Measurements from ENCODE around the gene CCDC50.

The CCDC50 gene

GRCh38 chr3:191301782-191302411 is 27.3 kb upstream of the CCDC50 start:
- TF ChIP-seq CTCF (conservative IDR thresholded peaks at IDR 0.05; ENCODE audit: low read depth, low read length) = no peak
- DNase-seq (ENCODE audit: low read depth) = no peak

GRCh38 chr3:191302451-191302850 is 26.7 kb upstream of the CCDC50 start:
- no peak overlapping the region for H3K4me3 ChIP-seq (ENCODE audit: low read depth, low read length)
- no peak for DNase-seq (ENCODE audit: low read depth)
- TF ChIP-seq CTCF (conservative IDR thresholded peaks at IDR 0.05; ENCODE audit: low read depth, low read length) = no peak

More at GRCh38 chr3:191301782-191302411, 27.3 kb upstream of the CCDC50 start:
- no peak overlapping the region for H3K4me3 ChIP-seq (ENCODE audit: low read depth, low read length)

- no peak for TF ChIP-seq CTCF (conservative IDR thresholded peaks at IDR 0.05; ENCODE audit: low read depth, low read length)
- DNase-seq (ENCODE audit: low read depth) = no peak
- no peak overlapping the region for H3K4me3 ChIP-seq (ENCODE audit: low read depth, low read length)
Observed at GRCh38 chr3:191303596-191303995, 25.6 kb upstream of the CCDC50 start.

DNA sequence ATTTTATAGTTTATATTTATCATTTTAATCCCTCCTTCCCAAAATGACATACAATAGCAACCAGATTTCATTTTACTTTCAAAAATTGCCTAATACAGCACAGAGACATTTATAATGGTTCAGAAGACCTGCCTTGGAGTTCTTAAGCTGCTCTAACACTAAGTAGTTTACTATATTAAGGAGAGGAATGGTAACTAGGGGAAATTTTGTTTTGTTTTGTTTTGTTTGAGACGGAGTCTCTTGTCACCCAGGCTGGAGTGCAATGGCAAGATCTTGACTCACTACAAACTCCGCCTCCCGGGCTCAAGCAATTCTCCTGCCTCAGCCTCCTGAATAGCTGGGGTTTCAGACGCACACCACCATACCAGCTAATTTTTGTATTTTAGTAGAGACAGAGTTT is 22.8 kb upstream of the CCDC50 start:
- DNase-seq (ENCODE audit: low read depth) = no peak
- TF ChIP-seq CTCF (conservative IDR thresholded peaks at IDR 0.05; ENCODE audit: low read depth, low read length) = no peak
- H3K4me3 ChIP-seq (ENCODE audit: low read depth, low read length) = no peak overlapping the region

GRCh38 chr3:191307341-191307740 is 21.9 kb upstream of the CCDC50 start:
- DNase-seq (ENCODE audit: low read depth) = no peak
- TF ChIP-seq CTCF (conservative IDR thresholded peaks at IDR 0.05; ENCODE audit: low read depth, low read length) = no peak
- no peak overlapping the region for H3K4me3 ChIP-seq (ENCODE audit: low read depth, low read length)

DNA sequence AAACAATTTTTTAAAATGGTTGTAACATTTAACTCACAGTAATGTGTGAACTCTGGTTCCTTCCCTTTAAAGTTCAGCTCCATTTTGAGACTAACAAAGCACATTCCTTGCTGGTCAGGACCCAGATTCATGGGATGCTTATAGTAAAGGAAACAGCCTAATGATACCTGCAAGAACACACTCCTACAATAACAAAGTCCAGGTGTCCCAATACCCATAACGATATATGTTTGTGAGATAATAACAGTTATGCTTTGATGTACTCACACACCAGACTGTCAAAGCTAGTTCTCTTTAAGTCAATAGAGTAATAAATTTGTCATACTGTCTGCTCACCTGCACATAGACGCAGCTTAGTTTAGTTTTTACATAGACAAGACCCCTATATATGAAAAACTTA is 15.9 kb upstream of the CCDC50 start:
- H3K4me3 ChIP-seq (ENCODE audit: low read depth, low read length) = no peak overlapping the region
- no peak for TF ChIP-seq CTCF (conservative IDR thresholded peaks at IDR 0.05; ENCODE audit: low read depth, low read length)
- DNase-seq (ENCODE audit: low read depth) = no peak

- no peak for DNase-seq (ENCODE audit: low read depth)
Observed at GRCh38 chr3:191314109-191314728, 15.0 kb upstream of the CCDC50 start.

More at GRCh38 chr3:191314109-191314728, 15.0 kb upstream of the CCDC50 start:
- H3K4me3 ChIP-seq (ENCODE audit: low read depth, low read length) = no peak overlapping the region
- no peak for TF ChIP-seq CTCF (conservative IDR thresholded peaks at IDR 0.05; ENCODE audit: low read depth, low read length)

Measured in choroid plexus epithelial cell (primary cell).